Dedifferentiated amniotic fluid mesenchymal stem cell (primary cell): ENCODE data around the gene TNK2.
"Not testable (repeated sequence)": the region's sequence is repeated elsewhere in the genome, so short reads cannot be mapped to it uniquely, and the experiment has no call there.

Experiments
- DNase-seq: peaks from one replicate; pipeline ENCODE4 v3.0.0-alpha.2; 2016; ENCODE audit errors: extremely low spot score

Gene TNK2

DNA sequence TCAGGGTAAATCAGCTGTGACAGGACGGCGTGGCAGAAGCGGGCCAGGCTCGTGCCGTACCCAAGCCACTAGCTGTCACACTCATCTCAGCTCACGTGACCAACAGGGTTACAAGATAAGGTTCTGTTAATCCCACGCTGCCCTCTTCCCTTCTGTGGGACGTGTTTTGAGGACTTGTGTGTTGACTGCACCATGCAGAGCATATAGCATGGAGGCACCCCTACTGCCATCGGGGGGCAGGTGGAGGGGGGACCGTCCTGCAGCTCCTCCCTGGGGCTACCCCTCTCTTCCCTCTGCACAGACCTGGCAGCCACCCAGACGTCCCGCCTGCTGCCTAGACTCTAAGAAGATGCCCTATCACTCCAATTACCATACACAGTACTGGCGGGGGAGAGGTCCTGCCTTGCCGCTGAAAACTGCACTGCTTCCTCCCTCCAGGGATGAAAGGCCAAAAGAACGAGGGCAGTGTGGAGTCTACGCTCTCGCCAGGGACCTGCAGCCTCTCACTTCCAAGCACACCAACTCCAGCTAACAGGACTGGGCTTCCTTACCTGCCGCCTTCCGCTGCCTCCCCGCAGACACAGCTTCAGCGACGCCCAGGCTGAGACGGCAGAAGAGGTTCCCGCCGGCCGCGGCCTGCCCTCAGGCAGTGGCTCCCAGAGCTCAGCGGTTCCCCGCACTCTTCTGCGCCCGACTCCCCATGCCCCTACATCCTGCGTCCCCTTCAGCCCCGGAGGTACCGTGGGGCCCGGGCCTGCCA is at the start of gene TNK2:
Gene TNK2, minus strand, starts transcription at position 618 of the 760 bp plus-strand sequence. CDS start 19,963 bp downstream, outside the sequence.
- DNase-seq: no peak

DNA sequence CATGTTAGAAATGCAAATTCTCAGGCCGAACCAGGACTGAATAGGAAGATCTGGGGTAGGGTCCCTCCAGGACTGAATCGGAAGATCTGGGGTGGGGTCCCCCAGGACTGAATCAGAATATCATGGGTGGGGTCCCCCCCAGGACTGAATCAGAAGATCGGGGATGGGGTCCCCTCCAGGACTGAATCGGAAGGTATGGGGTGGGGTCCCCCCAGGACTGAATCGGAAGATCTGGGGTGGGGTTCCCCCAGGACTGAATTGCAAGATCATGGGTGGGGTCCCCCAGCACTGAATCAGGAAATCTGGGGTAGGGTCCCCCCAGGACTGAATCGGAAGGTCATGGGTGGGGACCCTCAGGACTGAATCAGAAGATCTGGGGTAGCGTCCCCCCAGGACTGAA is 48.2 kb upstream of the TNK2 start:
- no peak for DNase-seq

DNA sequence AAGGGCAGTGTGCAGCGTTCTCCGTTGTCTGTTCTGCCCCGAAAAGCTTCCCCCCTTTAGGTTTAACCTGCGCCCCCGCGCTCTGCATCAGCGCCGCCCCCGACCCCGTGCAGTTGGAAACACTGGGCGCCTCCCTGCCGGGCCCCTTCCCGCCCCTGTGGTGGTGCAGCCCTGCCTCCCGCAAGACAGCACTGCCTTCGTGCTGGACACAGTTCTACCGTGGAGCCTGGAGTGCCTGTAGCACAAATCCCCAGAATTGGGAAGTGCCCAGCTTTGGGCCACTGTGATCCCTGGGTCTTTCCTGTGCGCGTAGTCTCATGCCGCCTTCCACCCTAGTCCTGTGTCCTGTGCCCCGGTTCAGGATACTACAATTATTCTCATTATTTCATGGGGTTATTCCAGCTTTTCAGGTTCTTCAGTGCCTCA is 47.1 kb upstream of the TNK2 start:
- DNase-seq: not testable (repeated sequence)

GRCh38 chr3:195954752-195955119 is 46.4 kb upstream of the TNK2 start:
- DNase-seq: not testable (repeated sequence)

GRCh38 chr3:195954052-195954751 is 45.9 kb upstream of the TNK2 start:
- not testable (repeated sequence) for DNase-seq

DNA sequence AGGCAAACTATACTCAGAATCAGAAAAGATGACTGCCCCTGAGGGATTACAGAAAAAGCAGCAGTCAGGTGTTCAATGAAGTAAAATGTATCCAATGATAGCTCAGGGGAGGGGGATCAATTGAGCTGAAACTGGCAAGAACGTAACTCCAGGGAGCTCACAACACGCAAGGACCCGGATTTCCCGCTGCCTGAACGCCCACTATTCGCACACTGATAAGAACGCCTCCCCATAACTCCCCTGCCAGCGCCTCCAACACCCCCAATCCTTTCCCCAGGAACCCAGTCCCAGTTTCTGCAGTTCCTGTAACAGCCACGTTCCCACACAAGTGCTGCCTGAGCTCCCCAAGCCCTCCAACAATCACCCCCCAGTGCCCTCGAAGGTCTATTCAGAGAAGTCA is 44.2 kb upstream of the TNK2 start:
- DNase-seq: not testable (repeated sequence)

DNA sequence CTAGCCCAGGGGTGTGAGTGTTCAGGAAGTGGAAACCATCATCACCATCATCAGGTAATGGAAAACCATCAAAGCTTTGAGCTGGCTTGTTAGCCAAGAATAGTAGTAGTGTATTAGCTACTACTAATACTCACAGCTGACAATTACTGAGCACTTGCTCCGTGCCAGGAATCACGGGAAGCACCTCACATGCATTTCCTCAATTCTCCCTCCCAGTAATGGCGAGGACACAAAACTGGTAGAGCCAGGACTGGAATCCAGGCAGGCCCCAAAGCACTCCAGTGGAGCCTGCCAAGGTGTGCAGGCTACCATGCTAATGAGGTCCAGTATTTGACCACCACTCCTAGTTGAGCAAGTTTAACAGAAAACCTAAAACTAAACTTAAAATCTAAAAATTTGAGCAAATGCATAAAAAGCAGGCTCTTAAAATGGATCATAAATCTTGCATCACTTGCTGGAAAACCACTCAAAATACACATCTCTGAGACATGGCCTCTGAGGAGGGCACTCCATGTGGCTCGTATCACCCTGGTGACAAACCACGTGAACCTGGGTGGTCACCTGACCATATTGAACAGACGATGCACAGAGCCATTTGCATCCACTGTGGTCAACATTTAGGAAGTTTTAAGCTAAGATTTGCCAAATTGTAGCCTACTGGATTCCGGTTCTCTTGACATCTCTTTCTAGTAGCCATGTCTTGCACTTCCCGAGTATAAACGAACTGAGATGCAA is 43.3 kb upstream of the TNK2 start:
- DNase-seq: not testable (repeated sequence)

DNA sequence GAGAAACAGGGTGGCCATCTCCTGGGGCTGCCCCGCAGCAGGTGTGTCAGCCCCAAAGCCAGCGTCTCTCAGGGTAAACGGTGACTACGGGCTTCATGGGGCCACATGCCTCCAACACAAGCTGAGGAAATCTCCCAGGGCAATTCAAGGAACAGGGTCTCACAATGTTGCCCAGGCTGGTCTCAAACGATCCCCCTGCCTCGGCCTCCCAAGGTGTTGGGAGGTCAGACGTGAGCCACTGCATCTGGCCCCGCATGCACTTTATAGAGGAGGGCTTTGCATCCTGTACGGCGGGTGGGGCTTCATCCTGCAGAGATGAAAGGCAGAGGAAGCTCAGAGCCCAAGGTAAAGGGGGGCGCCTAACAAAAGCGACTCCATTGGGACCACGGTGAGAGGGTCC is 42.4 kb upstream of the TNK2 start:
- DNase-seq: not testable (repeated sequence)

DNA sequence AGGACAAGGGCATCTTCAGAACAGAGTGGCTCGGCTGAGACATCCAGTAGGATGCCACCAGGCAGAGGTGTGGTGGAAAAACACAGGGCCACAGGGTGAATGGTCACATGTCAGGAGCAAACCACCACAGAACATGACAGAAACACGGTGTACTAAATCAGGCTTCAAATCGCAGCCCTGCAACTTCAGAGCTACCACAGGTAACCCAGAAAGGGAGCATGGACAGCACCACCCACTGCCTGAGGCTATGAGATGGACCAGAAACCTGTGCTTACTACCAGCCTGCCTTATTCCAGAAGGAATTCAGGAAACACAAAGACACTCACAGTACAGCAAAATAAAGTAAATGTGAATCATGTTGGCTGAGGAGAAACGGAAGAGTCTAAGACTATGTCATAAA is 41.8 kb upstream of the TNK2 start:
- not testable (repeated sequence) for DNase-seq

- DNase-seq: not testable (repeated sequence)
Measured at GRCh38 chr3:195946910-195947699, 38.8 kb upstream of the TNK2 start.

DNA sequence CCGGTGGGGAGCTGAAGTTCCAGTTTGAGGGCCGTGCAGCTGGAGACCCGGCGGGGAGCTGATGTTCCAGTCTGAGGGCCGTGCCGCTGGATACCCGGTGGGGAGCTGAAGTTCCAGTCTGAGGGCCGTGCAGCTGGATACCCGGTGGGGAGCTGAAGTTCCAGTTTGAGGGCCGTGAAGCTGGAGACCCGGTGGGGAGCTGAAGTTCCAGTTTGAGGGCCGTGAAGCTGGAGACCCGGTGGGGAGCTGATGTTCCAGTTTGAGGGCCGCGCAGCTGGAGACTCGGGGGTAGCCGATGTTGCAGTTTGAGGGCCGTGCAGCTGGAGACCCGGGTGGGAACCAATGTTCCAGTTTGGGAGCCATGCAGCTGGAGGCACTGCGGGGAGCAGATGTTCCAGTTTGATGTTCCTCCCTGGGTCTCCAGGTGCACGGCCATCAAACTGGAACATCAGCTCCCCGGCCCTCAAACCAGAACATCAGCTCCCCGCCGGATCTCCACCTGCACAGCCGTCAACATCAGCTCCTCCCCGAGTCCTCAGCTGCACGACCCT is 33.0 kb upstream of the TNK2 start:
- DNase-seq: not testable (repeated sequence)

GRCh38 chr3:195940806-195941205 is 32.5 kb upstream of the TNK2 start:
- not testable (repeated sequence) for DNase-seq

GRCh38 chr3:195939526-195940470 is 31.4 kb upstream of the TNK2 start:
- DNase-seq: not testable (repeated sequence)

- DNase-seq: not testable (repeated sequence)
Measured at GRCh38 chr3:195933044-195933430, 24.7 kb upstream of the TNK2 start.

- no peak for DNase-seq
Measured at GRCh38 chr3:195932418-195933043, 24.2 kb upstream of the TNK2 start.

DNA sequence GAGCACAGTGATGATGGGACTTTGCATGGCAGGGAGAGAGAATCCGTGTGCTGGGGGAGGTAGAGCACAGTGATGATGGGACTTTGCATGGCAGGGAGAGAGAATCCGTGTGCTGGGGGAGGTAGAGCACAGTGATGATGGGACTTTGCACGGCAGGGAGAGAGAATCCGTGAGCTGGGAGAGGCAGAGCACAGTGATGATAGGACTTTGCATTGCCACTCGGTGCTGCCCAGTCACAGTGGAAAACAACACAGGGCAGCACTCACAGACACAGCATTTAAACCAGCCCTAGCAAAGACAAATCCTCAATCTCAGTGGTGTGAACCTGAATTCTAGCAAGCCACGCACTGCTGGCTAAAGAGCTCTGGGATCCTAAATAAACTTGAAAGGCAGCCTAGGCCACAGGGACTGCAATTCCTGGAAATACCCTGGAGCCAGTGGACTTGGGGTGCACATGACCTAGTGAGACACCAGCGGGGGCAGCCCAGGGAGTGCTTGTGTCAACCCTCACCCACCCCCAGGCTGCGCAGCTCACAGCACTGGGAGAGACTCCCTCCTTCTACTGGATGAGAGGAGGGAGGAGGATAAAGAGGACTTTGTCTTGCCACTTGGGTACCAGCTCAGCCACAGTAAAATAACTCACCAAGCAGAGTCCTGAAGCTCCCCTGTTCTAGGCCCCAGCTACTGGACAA is 23.4 kb upstream of the TNK2 start:
- DNase-seq: no peak

DNA sequence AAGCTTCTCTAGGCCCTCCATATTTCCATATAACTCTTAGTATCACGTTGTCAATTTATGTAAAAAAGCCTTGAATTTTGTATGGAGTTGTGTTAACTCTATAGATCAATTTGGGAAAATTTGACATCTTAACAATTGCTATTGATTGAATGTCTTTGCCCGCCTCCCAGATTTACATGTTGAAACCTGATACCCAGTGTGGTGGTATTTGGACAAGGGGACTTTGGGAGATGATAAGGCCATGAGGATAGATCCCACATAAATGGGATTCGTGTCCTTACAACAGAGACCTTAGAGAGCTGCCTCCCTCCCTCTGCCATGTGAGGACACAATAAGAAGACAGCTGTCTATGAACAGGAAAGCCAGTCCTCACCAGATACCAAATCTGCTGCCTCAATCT is 21.1 kb upstream of the TNK2 start:
- no peak for DNase-seq

DNA sequence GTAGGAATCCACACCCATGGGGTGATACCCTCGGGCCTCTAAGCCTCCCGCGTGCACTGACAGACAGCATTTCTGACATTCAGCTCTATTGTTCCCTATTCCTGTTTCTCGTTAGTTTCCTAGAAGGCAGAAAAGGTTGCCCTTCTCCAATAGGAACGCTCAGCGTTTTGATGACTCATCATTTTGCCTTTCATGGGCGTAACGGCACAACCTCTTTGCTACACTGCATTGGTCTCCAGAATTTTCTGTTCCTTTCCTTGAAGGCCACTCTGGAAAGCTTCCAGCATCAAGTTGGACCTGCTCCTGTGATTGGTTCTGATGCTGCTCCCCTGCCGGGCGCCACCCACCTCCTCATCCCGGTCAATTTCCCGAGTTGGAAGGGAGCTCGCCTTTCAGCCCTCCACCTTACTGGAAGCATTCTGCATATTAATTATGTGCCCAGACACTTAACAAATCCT is 13.0 kb upstream of the TNK2 start:
- DNase-seq: no peak

DNA sequence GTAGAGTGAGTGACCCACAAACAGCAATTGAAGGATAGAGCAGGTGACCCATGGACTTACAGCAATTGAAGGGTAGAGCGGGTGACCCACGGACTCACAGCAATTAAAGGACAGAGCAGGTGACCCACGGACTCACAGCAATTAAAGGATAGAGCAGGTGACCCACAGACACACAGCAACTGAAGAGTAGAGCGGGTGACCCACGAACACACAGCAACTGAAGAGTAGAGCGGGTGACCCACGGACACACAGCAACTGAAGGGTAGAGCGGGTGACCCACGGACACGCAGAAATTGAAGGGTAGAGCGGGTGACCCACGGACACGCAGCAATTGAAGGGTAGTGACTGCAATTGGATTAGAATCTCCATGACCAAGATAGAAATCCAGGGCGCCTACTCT is 9.8 kb upstream of the TNK2 start:
- no peak for DNase-seq
